C1 segment of cervical spinal cord (tissue), 14 donors: ENCODE data around the gene SSPN.

Source experiments
- DNase-seq, 14 donors: peaks; one replicate each; lab custom pipeline; 2025; lab: John Stamatoyannopoulos, UW

SSPN gene

GRCh38 chr12:26264215-26264838, 69.0 kb downstream of the SSPN start:
- no peak for DNase-seq

GRCh38 chr12:26265606-26266005, 70.2 kb downstream of the SSPN start:
- no peak for DNase-seq

- DNase-seq = no peak
Measured at GRCh38 chr12:26266881-26267280, 71.5 kb downstream of the SSPN start.

- no peak for DNase-seq
Measured at GRCh38 chr12:26268841-26269561, 73.6 kb downstream of the SSPN start.

GRCh38 chr12:26269562-26270284, 74.3 kb downstream of the SSPN start:
- peak in 1 of 14 donors; percentile 69 for DNase-seq

- DNase-seq = no peak
Measured at GRCh38 chr12:26271024-26271423, 75.7 kb downstream of the SSPN start.

GRCh38 chr12:26271889-26272492, 76.6 kb downstream of the SSPN start:
- peak in 9 of 14 donors; percentile 9 to 49 (median 22) for DNase-seq

- no peak for DNase-seq
Measured at GRCh38 chr12:26272851-26273250, 77.5 kb downstream of the SSPN start.

GRCh38 chr12:26273811-26274210, 78.4 kb downstream of the SSPN start:
- peak in 3 of 14 donors; percentile 21 to 50 (median 41) for DNase-seq

GRCh38 chr12:26274441-26275312, 79.3 kb downstream of the SSPN start:
- DNase-seq = peak in 12 of 14 donors; percentile 14 to 79 (median 54)

- DNase-seq = no peak
Measured at GRCh38 chr12:26275313-26276131, 80.1 kb downstream of the SSPN start.

- DNase-seq = no peak
Measured at GRCh38 chr12:26276709-26277108, 81.3 kb downstream of the SSPN start.

- no peak for DNase-seq
Measured at GRCh38 chr12:26277506-26278246, 82.3 kb downstream of the SSPN start.

GRCh38 chr12:26278266-26278665, 82.9 kb downstream of the SSPN start:
- no peak for DNase-seq

GRCh38 chr12:26278666-26279065, 83.3 kb downstream of the SSPN start:
- peak in 1 of 14 donors; percentile 62 for DNase-seq

- DNase-seq = no peak
Measured at GRCh38 chr12:26279091-26279490, 83.7 kb downstream of the SSPN start.

GRCh38 chr12:26279908-26280307, 84.5 kb downstream of the SSPN start:
- no peak for DNase-seq

GRCh38 chr12:26280869-26281268, 85.5 kb downstream of the SSPN start:
- no peak for DNase-seq

- peak in 1 of 14 donors; percentile 36 for DNase-seq
Measured at GRCh38 chr12:26281320-26281719, 85.9 kb downstream of the SSPN start.
